DOHH2 (cell line): ENCODE measurements around the gene LAIR1.

Experiments
- EZH2phosphoT487 ChIP-seq: fragments of 200-600 bp; sonication (generic); IDR thresholded peaks from 2 replicates; pipeline ENCODE4 v1.6.1; 2017; ENCODE audit warnings: borderline replicate concordance, mild to moderate bottlenecking, antibody characterized with exemption, low read length, moderate library complexity, mixed read lengths
- TF ChIP-seq, protein P1 (sequence below): fragments of 200-600 bp; sonication (generic); IDR thresholded peaks from one replicate; pipeline ENCODE4 v1.5.1; 2014; ENCODE audit warnings: antibody characterized with exemption, mild to moderate bottlenecking, low read depth, low read length; ENCODE audit not compliant: poor library complexity, severe bottlenecking

DNA sequence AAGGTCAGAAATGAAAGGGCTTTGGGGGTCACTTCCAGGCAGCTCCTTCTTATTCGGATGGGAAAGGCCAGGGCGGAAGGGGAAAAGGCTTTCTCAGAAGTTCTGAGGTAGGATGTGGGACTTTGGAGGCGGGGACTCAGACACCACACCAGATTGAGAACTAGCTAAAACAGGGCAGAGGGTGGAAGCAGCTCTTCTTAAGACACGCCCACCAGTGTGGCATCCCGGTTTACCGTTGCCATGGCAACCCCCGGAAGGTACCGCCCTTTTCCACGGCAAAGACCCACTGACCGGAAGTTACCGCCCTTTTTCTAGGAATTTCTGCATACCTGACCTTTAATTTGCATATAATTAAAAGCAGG, 48.0 kb downstream of the LAIR1 start:
- TF ChIP-seq, protein P1, sequence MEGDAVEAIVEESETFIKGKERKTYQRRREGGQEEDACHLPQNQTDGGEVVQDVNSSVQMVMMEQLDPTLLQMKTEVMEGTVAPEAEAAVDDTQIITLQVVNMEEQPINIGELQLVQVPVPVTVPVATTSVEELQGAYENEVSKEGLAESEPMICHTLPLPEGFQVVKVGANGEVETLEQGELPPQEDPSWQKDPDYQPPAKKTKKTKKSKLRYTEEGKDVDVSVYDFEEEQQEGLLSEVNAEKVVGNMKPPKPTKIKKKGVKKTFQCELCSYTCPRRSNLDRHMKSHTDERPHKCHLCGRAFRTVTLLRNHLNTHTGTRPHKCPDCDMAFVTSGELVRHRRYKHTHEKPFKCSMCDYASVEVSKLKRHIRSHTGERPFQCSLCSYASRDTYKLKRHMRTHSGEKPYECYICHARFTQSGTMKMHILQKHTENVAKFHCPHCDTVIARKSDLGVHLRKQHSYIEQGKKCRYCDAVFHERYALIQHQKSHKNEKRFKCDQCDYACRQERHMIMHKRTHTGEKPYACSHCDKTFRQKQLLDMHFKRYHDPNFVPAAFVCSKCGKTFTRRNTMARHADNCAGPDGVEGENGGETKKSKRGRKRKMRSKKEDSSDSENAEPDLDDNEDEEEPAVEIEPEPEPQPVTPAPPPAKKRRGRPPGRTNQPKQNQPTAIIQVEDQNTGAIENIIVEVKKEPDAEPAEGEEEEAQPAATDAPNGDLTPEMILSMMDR, result no peak
- TF ChIP-seq EZH2phosphoT487, result no peak
